GF-D8 (cell line): ENCODE results near the gene ABLIM3.

ENCODE experiments used
- DNase-seq: peaks from one replicate; lab custom pipeline; 2025; lab: John Stamatoyannopoulos, UW

ABLIM3 gene

GRCh38 chr5:149141224-149141956, at the start of gene ABLIM3:
TSS of gene ABLIM3 (plus strand) at chr5:149141493. CDS start at chr5:149142096, 603 bp downstream.
- no peak for DNase-seq

- DNase-seq, result no peak
Measured at GRCh38 chr5:149093625-149094024, 47.7 kb upstream of the ABLIM3 start.

- no peak for DNase-seq
Measured at GRCh38 chr5:149094996-149095395, 46.3 kb upstream of the ABLIM3 start.

- no peak for DNase-seq
Measured at GRCh38 chr5:149099920-149100319, 41.4 kb upstream of the ABLIM3 start.

GRCh38 chr5:149100331-149100730, 41.0 kb upstream of the ABLIM3 start:
- DNase-seq, result no peak

- no peak for DNase-seq
Measured at GRCh38 chr5:149108651-149109280, 32.5 kb upstream of the ABLIM3 start.

- no peak for DNase-seq
Measured at GRCh38 chr5:149110406-149110805, 30.9 kb upstream of the ABLIM3 start.

- no peak for DNase-seq
Measured at GRCh38 chr5:149113669-149114068, 27.6 kb upstream of the ABLIM3 start.

- DNase-seq, result peak; percentile 4
Measured at GRCh38 chr5:149114403-149115312, 26.6 kb upstream of the ABLIM3 start.

- DNase-seq, result no peak
Measured at GRCh38 chr5:149117970-149118369, 23.3 kb upstream of the ABLIM3 start.

- DNase-seq, result no peak
Measured at GRCh38 chr5:149118463-149118862, 22.8 kb upstream of the ABLIM3 start.

- no peak for DNase-seq
Measured at GRCh38 chr5:149121145-149121544, 20.1 kb upstream of the ABLIM3 start.

GRCh38 chr5:149123211-149123610, 18.1 kb upstream of the ABLIM3 start:
- DNase-seq, result no peak

GRCh38 chr5:149125386-149125891, 15.9 kb upstream of the ABLIM3 start:
- DNase-seq, result no peak

GRCh38 chr5:149126906-149127305, 14.4 kb upstream of the ABLIM3 start:
- DNase-seq, result no peak

- DNase-seq, result no peak
Measured at GRCh38 chr5:149127394-149127955, 13.8 kb upstream of the ABLIM3 start.

GRCh38 chr5:149128023-149128875, 13.0 kb upstream of the ABLIM3 start:
- DNase-seq, result no peak

- DNase-seq, result no peak
Measured at GRCh38 chr5:149129181-149129580, 12.1 kb upstream of the ABLIM3 start.

- DNase-seq, result no peak
Measured at GRCh38 chr5:149130121-149130914, 11.0 kb upstream of the ABLIM3 start.

GRCh38 chr5:149132474-149132873, 8.8 kb upstream of the ABLIM3 start:
- no peak for DNase-seq
